GM23338 (cell line): ENCODE data around the gene CCDC81. TPM values are rescaled to one million over a fixed set of nuclear protein-coding genes. Genes with fewer than 3 reads are reported as not detected.

Source experiments
- ATAC-seq: fragments of 200-7000 bp; cut with Tn5 transposase; 3 replicates; pipeline ENCODE4 v1.9.1; 2020
- DNase-seq: peaks from one replicate; pipeline ENCODE4 v3.0.0-alpha.2; 2015; ENCODE audit warnings: low spot score
- H2AFZ ChIP-seq: fragments of 200-600 bp; sonication (generic); 2 replicates; pipeline ENCODE4 v1.8.0; 2016; ENCODE audit warnings: antibody characterized with exemption, mild to moderate bottlenecking, moderate library complexity
- H3F3A ChIP-seq: fragments of 200-600 bp; sonication (generic); replicated peaks from 2 replicates; pipeline ENCODE4 v1.8.0; 2017; ENCODE audit warnings: antibody characterized with exemption, mixed run types, low read depth
- H3K27ac ChIP-seq: fragments of 200-600 bp; sonication (generic); 2 replicates; pipeline ENCODE4 v1.6.1; 2016; ENCODE audit warnings: low read depth
- H3K27me3 ChIP-seq: fragments of 200-600 bp; sonication (generic); 2 replicates; pipeline ENCODE4 v1.8.0; 2016; ENCODE audit warnings: mild to moderate bottlenecking, mixed run types, moderate library complexity; ENCODE audit not compliant: insufficient read depth
- H3K36me3 ChIP-seq: fragments of 200-600 bp; sonication (generic); 2 replicates; pipeline ENCODE4 v1.8.0; 2016; ENCODE audit warnings: mild to moderate bottlenecking; ENCODE audit not compliant: insufficient read depth
- H3K4me1 ChIP-seq: fragments of 200-600 bp; sonication (generic); 2 replicates; pipeline ENCODE4 v1.8.0; 2016; ENCODE audit warnings: mild to moderate bottlenecking, moderate library complexity; ENCODE audit not compliant: insufficient read depth
- H3K4me2 ChIP-seq: fragments of 200-600 bp; sonication (generic); 2 replicates; pipeline ENCODE4 v1.7.1; 2017; ENCODE audit warnings: mixed run types
- H3K4me3 ChIP-seq: fragments of 200-600 bp; sonication (generic); 2 replicates; pipeline ENCODE4 v1.6.1; 2016; ENCODE audit warnings: mixed run types
- H3K79me2 ChIP-seq: fragments of 200-600 bp; sonication (generic); replicated peaks from 2 replicates; pipeline ENCODE4 v1.8.0; 2017; ENCODE audit warnings: mild to moderate bottlenecking; ENCODE audit not compliant: insufficient read depth
- H3K9me2 ChIP-seq: fragments of 200-600 bp; sonication (generic); 2 replicates; pipeline ENCODE4 v1.8.0; 2017; ENCODE audit not compliant: insufficient read depth
- H4K20me1 ChIP-seq: fragments of 200-600 bp; sonication (generic); replicated peaks from 2 replicates; pipeline ENCODE4 v1.8.0; 2017; ENCODE audit warnings: mild to moderate bottlenecking; ENCODE audit not compliant: insufficient read depth
- H3K27ac Mint-ChIP-seq: 2 replicates; pipeline ENCODE4 v1.8.0; 2020; ENCODE audit warnings: inconsistent platforms, mild to moderate bottlenecking, moderate library complexity, mixed read lengths
- H3K27me3 Mint-ChIP-seq: 3 replicates; pipeline ENCODE4 v1.8.0; 2022; ENCODE audit warnings: low read depth, mild to moderate bottlenecking, moderate library complexity, mixed read lengths, inconsistent platforms; ENCODE audit not compliant: insufficient read depth, poor library complexity
- H3K36me3 Mint-ChIP-seq: 3 replicates; pipeline ENCODE4 v1.8.0; 2021; ENCODE audit warnings: low read depth, mild to moderate bottlenecking, inconsistent platforms, moderate library complexity, mixed read lengths
- H3K4me1 Mint-ChIP-seq: 3 replicates; pipeline ENCODE4 v1.8.0; 2020; ENCODE audit warnings: mild to moderate bottlenecking, inconsistent platforms, mixed read lengths
- H3K4me3 Mint-ChIP-seq: 3 replicates; pipeline ENCODE4 v1.8.0; 2021; ENCODE audit warnings: moderate library complexity, mild to moderate bottlenecking, inconsistent platforms, mixed read lengths
- H3K9me3 Mint-ChIP-seq: 3 replicates; pipeline ENCODE4 v1.8.0; 2020; ENCODE audit warnings: moderate library complexity, mild to moderate bottlenecking, inconsistent platforms, mixed read lengths
- CREB1 ChIP-seq: fragments of 250-450 bp; sonication (Bioruptor Pico); IDR thresholded peaks from 2 replicates; pipeline ENCODE4 v1.5.0; 2020; ENCODE audit warnings: low read depth, mild to moderate bottlenecking, moderate library complexity
- EZH2 ChIP-seq: fragments of 200-600 bp; sonication (generic); IDR thresholded peaks from one replicate; pipeline ENCODE4 v1.8.0; 2017; ENCODE audit warnings: antibody characterized with exemption, mild to moderate bottlenecking, low read depth; ENCODE audit not compliant: unreplicated experiment
- EZH2phosphoT487 ChIP-seq: fragments of 200-600 bp; sonication (generic); IDR thresholded peaks from one replicate; pipeline ENCODE4 v1.8.1; 2018; ENCODE audit warnings: antibody characterized with exemption; ENCODE audit not compliant: unreplicated experiment
- NANOG ChIP-seq: IDR thresholded peaks from 2 replicates; pipeline ENCODE4 v1.6.1; 2016; ENCODE audit warnings: antibody characterized with exemption, borderline replicate concordance
- POLR2AphosphoS5 ChIP-seq: IDR thresholded peaks from 2 replicates; pipeline ENCODE4 v1.6.1; 2016; ENCODE audit warnings: antibody characterized with exemption, low read depth
- STAT1 ChIP-seq: IDR thresholded peaks from one replicate; pipeline ENCODE4 v1.6.1; 2016; ENCODE audit warnings: antibody characterized with exemption; ENCODE audit not compliant: unreplicated experiment
- ZNF114 ChIP-seq: fragments of 250-450 bp; sonication (Bioruptor Pico); IDR thresholded peaks from 2 replicates; pipeline ENCODE4 v1.5.0; 2020; ENCODE audit warnings: mild to moderate bottlenecking, moderate library complexity
- ZNF331 ChIP-seq: fragments of 250-450 bp; sonication (Bioruptor Pico); IDR thresholded peaks from 2 replicates; pipeline ENCODE4 v1.5.0; 2020; ENCODE audit warnings: low read depth, mild to moderate bottlenecking, moderate library complexity
- polyA plus RNA-seq: library from polyadenylated mRNA; unstranded; fragments of >200 nt; fragmentation: Nextera tagmentation; extraction: Ambion mirVana; gene quantifications from 2 replicates; pipeline ENCODE4 v1.2.1, GENCODE V29; 2016
- total RNA-seq: library from RNA; depleted of rRNA; stranded (reverse); fragments of >200 nt; shearing (Covaris generic); gene quantifications from 2 replicates; pipeline ENCODE4 v1.2.3, GENCODE V29; 2014
- TF ChIP-seq, protein P1 (sequence below), 2 experiments: fragments of 200-600 bp in 1 of 2; sonication (generic) in 1 of 2; conservative IDR thresholded peaks; 2 replicates each; pipeline versions ENCODE4 v1.5.1 to v1.6.1; 2016 to 2017; ENCODE audit warnings: antibody characterized with exemption in 2 of 2, low read depth in 2 of 2, mild to moderate bottlenecking in 2 of 2, moderate library complexity in 1 of 2
- TF ChIP-seq, protein P2 (sequence below): IDR thresholded peaks from 2 replicates; pipeline ENCODE4 v1.6.1; 2016; ENCODE audit warnings: antibody characterized with exemption
- TF ChIP-seq, protein P3 (sequence below): fragments of 250-450 bp; sonication (Bioruptor Pico); IDR thresholded peaks from 2 replicates; pipeline ENCODE4 v1.5.0; 2020; ENCODE audit warnings: mild to moderate bottlenecking, moderate library complexity

Gene CCDC81
- total and polyA plus RNA-seq, 2 experiments from 2014 or later, result 0.37 to 4.3 TPM

DNA sequence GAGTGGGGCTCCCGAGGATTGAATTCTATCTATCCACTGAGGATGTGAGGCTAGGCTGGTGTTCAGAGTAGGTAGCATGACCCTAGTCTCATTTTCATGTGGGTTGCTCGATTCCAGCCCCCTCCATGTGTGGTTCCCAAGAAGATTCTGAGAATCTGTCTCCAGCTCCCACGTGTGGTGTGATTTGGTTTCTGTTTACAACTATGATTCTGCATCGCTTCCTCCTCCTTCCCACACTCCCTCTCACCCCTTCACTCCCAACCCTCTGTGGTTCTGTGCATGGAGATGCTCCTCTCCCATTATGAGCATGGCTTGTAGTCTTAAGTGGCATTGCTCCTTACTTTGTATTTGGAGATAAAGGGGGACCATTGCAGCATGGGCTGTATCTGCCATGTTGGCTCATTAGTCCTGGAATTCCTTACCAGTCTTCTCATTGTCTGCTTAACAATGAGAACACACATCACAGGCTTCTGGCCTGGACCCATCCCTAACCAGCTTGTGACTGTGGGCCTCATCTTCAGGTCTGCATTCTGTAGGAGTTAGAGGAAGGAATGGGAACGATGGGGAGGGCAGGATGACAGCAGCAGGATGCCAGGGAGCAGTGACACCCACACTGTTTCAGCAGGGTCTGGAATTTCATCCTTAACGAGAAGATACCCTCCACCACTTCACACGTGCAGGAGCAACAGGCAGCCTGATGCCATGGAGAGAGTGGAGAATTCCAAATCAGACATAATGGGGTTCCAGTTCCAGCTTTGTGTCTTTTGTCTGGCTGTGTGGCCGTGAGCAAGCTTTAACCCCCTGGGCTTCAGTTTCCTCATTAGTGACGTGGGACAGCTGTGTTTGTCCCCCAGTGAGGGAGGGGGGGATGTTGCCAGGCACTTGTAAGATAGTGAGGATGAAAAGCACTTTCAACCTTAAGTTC, 86.0 kb downstream of the CCDC81 start (continued):
- TF ChIP-seq, protein P1, sequence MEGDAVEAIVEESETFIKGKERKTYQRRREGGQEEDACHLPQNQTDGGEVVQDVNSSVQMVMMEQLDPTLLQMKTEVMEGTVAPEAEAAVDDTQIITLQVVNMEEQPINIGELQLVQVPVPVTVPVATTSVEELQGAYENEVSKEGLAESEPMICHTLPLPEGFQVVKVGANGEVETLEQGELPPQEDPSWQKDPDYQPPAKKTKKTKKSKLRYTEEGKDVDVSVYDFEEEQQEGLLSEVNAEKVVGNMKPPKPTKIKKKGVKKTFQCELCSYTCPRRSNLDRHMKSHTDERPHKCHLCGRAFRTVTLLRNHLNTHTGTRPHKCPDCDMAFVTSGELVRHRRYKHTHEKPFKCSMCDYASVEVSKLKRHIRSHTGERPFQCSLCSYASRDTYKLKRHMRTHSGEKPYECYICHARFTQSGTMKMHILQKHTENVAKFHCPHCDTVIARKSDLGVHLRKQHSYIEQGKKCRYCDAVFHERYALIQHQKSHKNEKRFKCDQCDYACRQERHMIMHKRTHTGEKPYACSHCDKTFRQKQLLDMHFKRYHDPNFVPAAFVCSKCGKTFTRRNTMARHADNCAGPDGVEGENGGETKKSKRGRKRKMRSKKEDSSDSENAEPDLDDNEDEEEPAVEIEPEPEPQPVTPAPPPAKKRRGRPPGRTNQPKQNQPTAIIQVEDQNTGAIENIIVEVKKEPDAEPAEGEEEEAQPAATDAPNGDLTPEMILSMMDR (conservative IDR thresholded peaks at IDR 0.05; ENCODE audit: low read depth in 2 of 2), result no peak

DNA sequence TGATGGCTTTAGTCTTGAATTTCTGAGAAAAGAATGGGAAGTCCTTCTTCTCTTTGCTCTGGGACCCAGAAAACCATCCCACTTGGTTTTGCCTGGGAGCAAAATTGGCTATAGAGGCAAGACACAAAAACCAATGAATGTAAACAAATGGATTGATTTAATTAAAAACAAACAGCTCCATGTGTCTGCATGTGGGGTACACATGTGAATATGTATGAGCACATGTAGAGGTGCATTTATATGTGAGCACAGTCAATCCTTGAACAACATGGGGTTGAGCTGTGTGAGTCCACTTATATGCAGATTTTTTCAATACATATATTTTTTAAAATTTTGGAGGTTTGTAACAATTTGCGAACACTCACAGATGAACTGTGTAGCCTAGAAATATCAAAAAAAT, 87.2 kb downstream of the CCDC81 start:
- peaks cover 7% of the 10 kb centered on the region for H3K27me3 Mint-ChIP-seq
- Histone ChIP-seq H2AFZ (no peak overlapping the region), H3F3A (no peaks in the 10 kb centered on the region), H3K4me1 (no peaks in the 10 kb centered on the region), H3K36me3 (no peaks in the 10 kb centered on the region), H3K4me3 (no peak overlapping the region), H3K27ac (no peak overlapping the region), H3K4me2 (no peak overlapping the region), H3K27me3 (no peaks in the 10 kb centered on the region), H4K20me1 (no peaks in the 10 kb centered on the region), H3K9me2 (0 out of 2 replicates have a peak, but pooled peaks cover 3% of the 10 kb centered on the region), H3K79me2 (no peaks in the 10 kb centered on the region)
- H3K36me3 Mint-ChIP-seq, result no peaks in the 10 kb centered on the region
- no peak for DNase-seq
- no peaks in the 10 kb centered on the region for H3K9me3 Mint-ChIP-seq
- no peak for ATAC-seq
- no peak overlapping the region for H3K4me3 Mint-ChIP-seq
- H3K4me1 Mint-ChIP-seq, result peaks cover 5% of the 10 kb centered on the region; the same call in 2 of the 3 replicates
- no peak for TF ChIP-seq EZH2
- TF ChIP-seq, protein P2, sequence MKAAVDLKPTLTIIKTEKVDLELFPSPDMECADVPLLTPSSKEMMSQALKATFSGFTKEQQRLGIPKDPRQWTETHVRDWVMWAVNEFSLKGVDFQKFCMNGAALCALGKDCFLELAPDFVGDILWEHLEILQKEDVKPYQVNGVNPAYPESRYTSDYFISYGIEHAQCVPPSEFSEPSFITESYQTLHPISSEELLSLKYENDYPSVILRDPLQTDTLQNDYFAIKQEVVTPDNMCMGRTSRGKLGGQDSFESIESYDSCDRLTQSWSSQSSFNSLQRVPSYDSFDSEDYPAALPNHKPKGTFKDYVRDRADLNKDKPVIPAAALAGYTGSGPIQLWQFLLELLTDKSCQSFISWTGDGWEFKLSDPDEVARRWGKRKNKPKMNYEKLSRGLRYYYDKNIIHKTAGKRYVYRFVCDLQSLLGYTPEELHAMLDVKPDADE, result no peak
- no peak for TF ChIP-seq CREB1 (CRISPR knock-in tag)
- TF ChIP-seq ZNF331 (CRISPR knock-in tag), result no peak
- TF ChIP-seq, protein P1 (conservative IDR thresholded peaks at IDR 0.05; ENCODE audit: low read depth in 2 of 2), result no peak
- TF ChIP-seq POLR2AphosphoS5, result no peak
- TF ChIP-seq, protein P3, sequence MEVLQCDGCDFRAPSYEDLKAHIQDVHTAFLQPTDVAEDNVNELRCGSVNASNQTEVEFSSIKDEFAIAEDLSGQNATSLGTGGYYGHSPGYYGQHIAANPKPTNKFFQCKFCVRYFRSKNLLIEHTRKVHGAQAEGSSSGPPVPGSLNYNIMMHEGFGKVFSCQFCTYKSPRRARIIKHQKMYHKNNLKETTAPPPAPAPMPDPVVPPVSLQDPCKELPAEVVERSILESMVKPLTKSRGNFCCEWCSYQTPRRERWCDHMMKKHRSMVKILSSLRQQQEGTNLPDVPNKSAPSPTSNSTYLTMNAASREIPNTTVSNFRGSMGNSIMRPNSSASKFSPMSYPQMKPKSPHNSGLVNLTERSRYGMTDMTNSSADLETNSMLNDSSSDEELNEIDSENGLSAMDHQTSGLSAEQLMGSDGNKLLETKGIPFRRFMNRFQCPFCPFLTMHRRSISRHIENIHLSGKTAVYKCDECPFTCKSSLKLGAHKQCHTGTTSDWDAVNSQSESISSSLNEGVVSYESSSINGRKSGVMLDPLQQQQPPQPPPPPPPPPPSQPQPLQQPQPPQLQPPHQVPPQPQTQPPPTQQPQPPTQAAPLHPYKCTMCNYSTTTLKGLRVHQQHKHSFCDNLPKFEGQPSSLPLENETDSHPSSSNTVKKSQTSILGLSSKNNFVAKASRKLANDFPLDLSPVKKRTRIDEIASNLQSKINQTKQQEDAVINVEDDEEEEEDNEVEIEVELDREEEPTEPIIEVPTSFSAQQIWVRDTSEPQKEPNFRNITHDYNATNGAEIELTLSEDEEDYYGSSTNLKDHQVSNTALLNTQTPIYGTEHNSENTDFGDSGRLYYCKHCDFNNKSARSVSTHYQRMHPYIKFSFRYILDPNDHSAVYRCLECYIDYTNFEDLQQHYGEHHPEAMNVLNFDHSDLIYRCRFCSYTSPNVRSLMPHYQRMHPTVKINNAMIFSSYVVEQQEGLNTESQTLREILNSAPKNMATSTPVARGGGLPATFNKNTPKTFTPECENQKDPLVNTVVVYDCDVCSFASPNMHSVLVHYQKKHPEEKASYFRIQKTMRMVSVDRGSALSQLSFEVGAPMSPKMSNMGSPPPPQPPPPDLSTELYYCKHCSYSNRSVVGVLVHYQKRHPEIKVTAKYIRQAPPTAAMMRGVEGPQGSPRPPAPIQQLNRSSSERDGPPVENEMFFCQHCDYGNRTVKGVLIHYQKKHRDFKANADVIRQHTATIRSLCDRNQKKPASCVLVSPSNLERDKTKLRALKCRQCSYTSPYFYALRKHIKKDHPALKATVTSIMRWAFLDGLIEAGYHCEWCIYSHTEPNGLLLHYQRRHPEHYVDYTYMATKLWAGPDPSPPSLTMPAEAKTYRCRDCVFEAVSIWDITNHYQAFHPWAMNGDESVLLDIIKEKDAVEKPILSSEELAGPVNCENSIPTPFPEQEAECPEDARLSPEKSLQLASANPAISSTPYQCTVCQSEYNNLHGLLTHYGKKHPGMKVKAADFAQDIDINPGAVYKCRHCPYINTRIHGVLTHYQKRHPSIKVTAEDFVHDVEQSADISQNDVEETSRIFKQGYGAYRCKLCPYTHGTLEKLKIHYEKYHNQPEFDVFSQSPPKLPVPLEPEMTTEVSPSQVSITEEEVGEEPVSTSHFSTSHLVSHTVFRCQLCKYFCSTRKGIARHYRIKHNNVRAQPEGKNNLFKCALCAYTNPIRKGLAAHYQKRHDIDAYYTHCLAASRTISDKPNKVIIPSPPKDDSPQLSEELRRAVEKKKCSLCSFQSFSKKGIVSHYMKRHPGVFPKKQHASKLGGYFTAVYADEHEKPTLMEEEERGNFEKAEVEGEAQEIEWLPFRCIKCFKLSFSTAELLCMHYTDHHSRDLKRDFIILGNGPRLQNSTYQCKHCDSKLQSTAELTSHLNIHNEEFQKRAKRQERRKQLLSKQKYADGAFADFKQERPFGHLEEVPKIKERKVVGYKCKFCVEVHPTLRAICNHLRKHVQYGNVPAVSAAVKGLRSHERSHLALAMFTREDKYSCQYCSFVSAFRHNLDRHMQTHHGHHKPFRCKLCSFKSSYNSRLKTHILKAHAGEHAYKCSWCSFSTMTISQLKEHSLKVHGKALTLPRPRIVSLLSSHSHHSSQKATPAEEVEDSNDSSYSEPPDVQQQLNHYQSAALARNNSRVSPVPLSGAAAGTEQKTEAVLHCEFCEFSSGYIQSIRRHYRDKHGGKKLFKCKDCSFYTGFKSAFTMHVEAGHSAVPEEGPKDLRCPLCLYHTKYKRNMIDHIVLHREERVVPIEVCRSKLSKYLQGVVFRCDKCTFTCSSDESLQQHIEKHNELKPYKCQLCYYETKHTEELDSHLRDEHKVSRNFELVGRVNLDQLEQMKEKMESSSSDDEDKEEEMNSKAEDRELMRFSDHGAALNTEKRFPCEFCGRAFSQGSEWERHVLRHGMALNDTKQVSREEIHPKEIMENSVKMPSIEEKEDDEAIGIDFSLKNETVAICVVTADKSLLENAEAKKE (CRISPR knock-in tag), result no peak
- no peak for TF ChIP-seq STAT1
- TF ChIP-seq NANOG, result no peak
- no peak for TF ChIP-seq ZNF114
- no peak for TF ChIP-seq EZH2phosphoT487
- H3K27ac Mint-ChIP-seq, result no peak overlapping the region
